Effector memory CD4-positive, alpha-beta T cell (primary cell): ENCODE results near the gene KLK4.

ENCODE experiments used
- DNase-seq, 3 donors: peaks; one replicate each; pipeline ENCODE4 v3.0.0-alpha.2; 2020
- H3K27ac ChIP-seq: 2 replicates; pipeline ENCODE4 v1.7.0; 2013; ENCODE audit warnings: mild to moderate bottlenecking, low read length, moderate library complexity; ENCODE audit not compliant: insufficient read depth, poor library complexity, severe bottlenecking
- H3K27me3 ChIP-seq: replicated peaks from 2 replicates; pipeline ENCODE4 v1.7.0; 2013; ENCODE audit warnings: mild to moderate bottlenecking, low read length; ENCODE audit not compliant: insufficient read depth, control insufficient read depth, poor library complexity, severe bottlenecking
- H3K36me3 ChIP-seq: 2 replicates; pipeline ENCODE4 v1.7.0; 2013; ENCODE audit warnings: mild to moderate bottlenecking, low read length, moderate library complexity; ENCODE audit not compliant: control insufficient read depth, insufficient read depth
- H3K4me1 ChIP-seq: 2 replicates; pipeline ENCODE4 v1.7.0; 2013; ENCODE audit warnings: low read length, mild to moderate bottlenecking; ENCODE audit not compliant: control insufficient read depth, insufficient read depth, poor library complexity, severe bottlenecking
- H3K4me3 ChIP-seq: 2 replicates; pipeline ENCODE4 v1.7.0; 2013; ENCODE audit warnings: low read length, low read depth, mild to moderate bottlenecking; ENCODE audit not compliant: insufficient read depth, poor library complexity, severe bottlenecking
- H3K9me3 ChIP-seq: 2 replicates; pipeline ENCODE4 v1.7.0; 2013; ENCODE audit warnings: mild to moderate bottlenecking, low read length, moderate library complexity; ENCODE audit not compliant: control insufficient read depth

Gene KLK4

DNA sequence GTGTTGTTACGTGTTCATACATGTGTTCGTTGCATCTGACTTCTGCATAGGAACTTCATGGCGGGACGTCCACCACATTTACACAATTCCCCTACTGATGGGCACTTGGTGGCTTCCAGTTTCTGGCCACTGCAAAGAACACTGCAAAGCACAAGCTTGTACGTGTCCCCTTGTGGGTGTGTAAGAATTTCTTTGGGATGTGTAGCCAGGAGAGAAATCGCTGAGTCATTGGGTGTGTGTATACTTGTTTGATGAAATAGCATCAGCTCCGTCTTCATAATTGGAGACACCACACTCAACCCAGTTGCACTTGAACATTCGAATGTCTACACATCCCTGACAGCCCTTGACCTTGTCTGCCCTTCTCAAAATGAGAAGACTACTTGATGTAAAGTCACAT lies 22.4 kb upstream of the KLK4 start:
- Histone ChIP-seq H3K27me3 (no peaks in the 10 kb centered on the region), H3K4me3 (no peak overlapping the region), H3K27ac (no peak overlapping the region), H3K36me3 (no peaks in the 10 kb centered on the region), H3K9me3 (no peaks in the 10 kb centered on the region), H3K4me1 (no peaks in the 10 kb centered on the region)
- no peak for DNase-seq

- no peak overlapping the region for H3K27ac ChIP-seq
- DNase-seq = no peak
- H3K36me3 ChIP-seq = no peaks in the 10 kb centered on the region
- no peak overlapping the region for H3K4me3 ChIP-seq
- no peaks in the 10 kb centered on the region for H3K27me3 ChIP-seq
- no peaks in the 10 kb centered on the region for H3K9me3 ChIP-seq
- H3K4me1 ChIP-seq = no peaks in the 10 kb centered on the region
Measured at GRCh38 chr19:50932690-50933083, 21.5 kb upstream of the KLK4 start.

- Histone ChIP-seq H3K27ac (no peak overlapping the region), H3K4me3 (no peak overlapping the region)
- no peak for DNase-seq
Measured at GRCh38 chr19:50932018-50932689, 21.0 kb upstream of the KLK4 start.

GRCh38 chr19:50931023-50931422 lies 19.8 kb upstream of the KLK4 start:
- Histone ChIP-seq H3K27ac (no peak overlapping the region), H3K27me3 (no peaks in the 10 kb centered on the region), H3K4me3 (no peak overlapping the region), H3K36me3 (no peaks in the 10 kb centered on the region), H3K4me1 (no peaks in the 10 kb centered on the region), H3K9me3 (no peaks in the 10 kb centered on the region)
- DNase-seq = no peak

More at GRCh38 chr19:50932018-50932689, 21.0 kb upstream of the KLK4 start:
- H3K27me3 ChIP-seq = no peaks in the 10 kb centered on the region
- H3K4me1 ChIP-seq = no peaks in the 10 kb centered on the region
- no peaks in the 10 kb centered on the region for H3K9me3 ChIP-seq
- no peaks in the 10 kb centered on the region for H3K36me3 ChIP-seq

DNA sequence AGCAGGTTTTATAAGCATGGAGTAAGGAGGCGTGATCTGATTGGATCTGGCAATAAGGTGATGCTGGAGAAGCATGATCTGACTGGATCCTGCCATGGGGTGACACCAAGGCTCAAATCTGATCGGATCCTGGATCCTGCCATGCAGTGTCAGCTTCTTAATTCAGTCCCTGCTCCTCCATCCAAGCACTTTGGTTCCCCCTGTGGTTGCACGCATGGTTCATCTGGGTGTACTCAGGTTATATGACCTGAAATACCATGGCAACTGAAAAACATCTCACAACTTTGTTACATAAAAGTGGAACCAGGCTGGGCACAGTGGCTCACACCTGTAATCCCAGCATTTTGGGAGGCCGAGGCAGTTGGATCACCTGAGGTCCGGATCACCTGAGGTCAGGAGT lies 17.6 kb upstream of the KLK4 start:
- Histone ChIP-seq H3K4me3 (no peak overlapping the region), H3K27me3 (no peaks in the 10 kb centered on the region), H3K36me3 (no peaks in the 10 kb centered on the region), H3K27ac (no peak overlapping the region), H3K4me1 (no peaks in the 10 kb centered on the region), H3K9me3 (no peaks in the 10 kb centered on the region)
- DNase-seq = no peak

DNA sequence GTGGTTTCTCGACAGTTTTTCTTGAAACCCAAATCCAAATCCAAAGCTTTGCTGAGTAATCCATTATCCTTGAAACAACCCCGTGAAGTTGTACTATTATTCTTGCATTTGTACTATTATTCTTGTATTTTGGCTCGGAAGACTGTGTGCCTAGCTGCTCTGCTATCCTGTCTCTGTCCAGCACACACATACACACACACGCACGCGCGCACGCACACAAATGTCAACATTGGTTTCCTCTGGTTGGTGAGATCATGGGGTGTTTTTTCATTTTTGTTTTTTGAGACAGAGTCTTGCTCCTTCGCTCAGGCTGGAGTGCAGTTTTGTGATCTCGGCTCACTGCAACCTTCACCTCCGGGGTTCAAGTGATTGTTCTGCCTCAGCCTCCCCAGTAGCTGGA lies 14.9 kb upstream of the KLK4 start:
- no peak overlapping the region for H3K4me3 ChIP-seq
- no peaks in the 10 kb centered on the region for H3K36me3 ChIP-seq
- no peaks in the 10 kb centered on the region for H3K27me3 ChIP-seq
- no peak for DNase-seq
- H3K27ac ChIP-seq = no peak overlapping the region
- H3K9me3 ChIP-seq = no peaks in the 10 kb centered on the region
- H3K4me1 ChIP-seq = no peaks in the 10 kb centered on the region

DNA sequence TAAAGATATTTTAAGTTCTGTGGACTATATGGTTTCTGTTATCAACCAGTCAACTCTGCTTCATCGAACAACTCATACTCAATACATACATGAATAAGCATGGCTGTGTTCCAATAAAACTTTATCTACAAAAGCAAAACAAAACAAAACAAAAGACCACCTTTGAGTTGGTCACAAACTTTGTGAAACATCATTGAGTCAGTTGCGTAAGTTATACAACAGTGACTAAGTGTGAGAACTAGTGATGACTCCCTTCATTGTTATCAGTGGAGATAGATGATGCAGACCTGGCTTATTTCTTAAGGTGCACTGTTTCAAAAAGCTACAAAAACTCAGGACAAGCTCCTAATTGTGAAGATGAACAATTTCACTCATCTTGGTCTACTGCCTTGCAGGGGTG lies 14.5 kb upstream of the KLK4 start:
- no peaks in the 10 kb centered on the region for H3K27me3 ChIP-seq
- no peaks in the 10 kb centered on the region for H3K36me3 ChIP-seq
- H3K9me3 ChIP-seq = no peaks in the 10 kb centered on the region
- H3K4me3 ChIP-seq = no peak overlapping the region
- H3K4me1 ChIP-seq = no peaks in the 10 kb centered on the region
- no peak for DNase-seq
- H3K27ac ChIP-seq = no peak overlapping the region

DNA sequence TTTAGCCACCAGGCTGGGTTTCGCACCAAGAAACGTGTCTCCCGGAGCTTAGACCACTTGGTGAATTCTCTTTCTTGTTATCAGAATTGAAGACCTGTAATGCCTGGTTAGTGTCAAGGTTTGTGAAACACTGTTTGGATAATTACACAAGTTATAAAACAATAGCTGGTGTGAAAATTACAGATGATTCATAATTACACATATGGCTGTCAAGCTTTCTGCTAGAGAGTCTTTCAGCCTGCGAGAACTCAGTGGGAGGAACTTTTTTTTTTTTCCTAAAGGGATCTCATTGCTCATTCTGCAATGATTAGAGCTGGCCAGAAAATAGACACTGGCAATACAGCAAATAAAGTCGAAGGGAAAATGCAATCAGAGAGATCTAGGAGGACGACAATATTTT lies 13.4 kb upstream of the KLK4 start:
- Histone ChIP-seq H3K27ac (no peak overlapping the region), H3K27me3 (no peaks in the 10 kb centered on the region), H3K36me3 (no peaks in the 10 kb centered on the region), H3K9me3 (no peaks in the 10 kb centered on the region), H3K4me1 (no peaks in the 10 kb centered on the region), H3K4me3 (no peak overlapping the region)
- no peak for DNase-seq

DNA sequence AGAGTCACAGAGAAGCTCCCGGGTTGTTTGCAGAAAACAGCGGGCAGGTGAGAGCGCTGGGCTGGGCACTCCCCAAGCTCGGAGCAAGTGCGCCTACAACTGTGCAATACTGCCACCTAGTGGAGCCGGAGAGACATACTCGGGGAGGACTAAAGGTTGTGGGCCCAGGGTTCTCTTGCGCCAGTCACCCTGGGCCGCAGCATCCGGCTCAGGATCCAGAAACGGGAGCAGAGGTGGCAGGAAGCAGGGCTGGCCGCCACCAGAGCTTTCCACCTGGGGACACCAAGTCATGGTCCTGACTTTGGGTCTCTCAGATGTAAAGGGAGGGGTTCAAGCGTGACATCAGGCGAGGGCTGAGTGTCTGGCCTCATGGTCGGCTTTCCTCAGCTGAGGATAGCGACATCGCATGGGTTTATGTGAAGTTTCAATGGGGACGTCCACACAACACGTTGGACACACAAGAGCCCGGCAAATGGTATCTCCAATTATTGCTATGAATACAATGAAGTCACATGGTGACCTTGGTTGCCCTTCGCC lies 11.2 kb upstream of the KLK4 start:
- H3K27me3 ChIP-seq = no peaks in the 10 kb centered on the region
- no peak overlapping the region for H3K27ac ChIP-seq
- H3K4me1 ChIP-seq = no peaks in the 10 kb centered on the region
- no peak overlapping the region for H3K4me3 ChIP-seq
- no peaks in the 10 kb centered on the region for H3K36me3 ChIP-seq
- H3K9me3 ChIP-seq = no peaks in the 10 kb centered on the region
- peak; percentile 29 to 59 (median 34) for DNase-seq

DNA sequence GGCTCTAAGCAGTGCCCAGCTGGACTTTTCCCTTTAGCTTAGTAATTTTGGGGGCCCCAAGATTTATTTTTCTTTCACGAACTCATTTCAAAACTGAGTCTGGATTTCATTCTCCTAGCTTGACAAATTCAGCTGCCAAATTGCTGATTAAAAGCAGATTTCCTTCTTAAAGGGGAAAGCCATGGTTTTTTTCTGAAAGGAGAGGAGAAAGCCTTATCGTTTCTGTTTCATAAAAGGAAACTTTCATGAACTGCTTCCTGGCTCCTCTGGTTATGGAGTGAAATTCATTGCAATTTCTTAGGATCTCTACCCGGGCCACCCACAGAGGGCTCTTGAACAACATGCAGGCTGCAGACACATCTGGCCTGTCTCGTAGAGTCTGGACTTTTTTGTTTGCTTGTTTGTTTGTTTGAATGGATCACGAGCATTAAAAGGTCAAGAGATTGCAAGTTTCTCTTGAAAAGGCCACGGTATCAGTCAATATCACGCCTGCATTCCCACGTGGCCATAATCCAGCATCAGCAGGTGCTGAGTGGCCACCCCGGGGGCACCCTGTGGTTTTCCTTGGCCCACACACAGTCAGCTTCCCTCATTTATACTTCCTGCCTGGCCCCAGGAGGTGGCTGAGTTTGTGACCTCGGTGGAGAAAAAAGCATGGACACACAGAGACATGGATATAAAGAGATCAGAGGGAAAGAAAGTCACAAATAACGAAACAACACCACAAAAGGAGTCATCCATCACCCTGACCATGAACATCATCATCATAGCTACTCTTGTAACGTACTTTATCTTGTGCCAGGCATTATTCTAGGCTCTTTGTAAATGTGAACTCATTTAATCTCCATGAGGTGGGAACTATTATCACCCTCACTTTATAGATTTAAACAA lies 10.5 kb upstream of the KLK4 start:
- Histone ChIP-seq H3K9me3 (no peaks in the 10 kb centered on the region), H3K36me3 (no peaks in the 10 kb centered on the region), H3K27ac (no peak overlapping the region), H3K4me3 (no peak overlapping the region), H3K27me3 (no peaks in the 10 kb centered on the region), H3K4me1 (no peaks in the 10 kb centered on the region)
- DNase-seq = no peak
